CD4-positive, alpha-beta T cell treated with Interleukin-2 at 100 ng/mL for 4 hours (primary cell): ENCODE results near the gene RD3L.

ENCODE experiments used
- DNase-seq: peaks from one replicate; pipeline ENCODE4 v3.0.0-alpha.2; 2020; ENCODE audit warnings: low spot score

Gene RD3L

DNA sequence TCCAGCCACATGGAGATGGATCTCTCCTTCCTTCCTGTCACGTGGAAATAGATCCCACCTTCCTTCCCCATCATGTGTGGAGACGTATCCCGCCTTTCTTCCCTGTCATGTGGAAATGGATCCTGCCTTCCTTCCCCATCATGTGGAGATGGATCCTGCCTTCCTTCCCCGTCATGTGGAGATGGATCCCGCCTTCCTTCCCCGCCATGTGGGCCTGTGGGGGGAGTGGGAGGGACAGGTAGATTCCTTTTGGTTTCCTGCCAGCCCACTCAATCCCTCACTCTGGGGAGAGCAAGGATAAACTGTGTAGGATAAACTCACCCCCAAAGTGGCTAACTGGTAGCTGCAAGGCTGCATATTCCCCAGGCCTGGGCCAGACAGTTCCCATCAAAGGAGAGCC is 45.8 kb downstream of the RD3L start:
- DNase-seq = no peak

DNA sequence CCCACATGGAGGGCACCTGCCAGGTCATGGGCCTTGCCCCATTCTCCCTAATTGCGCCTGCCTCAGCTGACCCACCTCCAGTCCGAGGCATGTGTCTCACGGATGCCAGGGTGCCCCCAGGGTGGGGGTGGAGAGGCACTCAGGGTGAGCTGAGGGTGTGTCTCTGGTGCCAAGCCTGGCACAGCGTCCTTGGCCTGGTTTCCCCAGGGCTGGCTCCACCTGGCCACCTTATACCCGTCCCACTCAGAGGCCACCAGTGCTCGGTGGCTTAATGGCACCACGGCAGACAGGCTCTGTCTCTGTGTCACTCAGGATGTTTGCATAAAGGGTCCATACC is 47.6 kb downstream of the RD3L start:
- DNase-seq = no peak

DNA sequence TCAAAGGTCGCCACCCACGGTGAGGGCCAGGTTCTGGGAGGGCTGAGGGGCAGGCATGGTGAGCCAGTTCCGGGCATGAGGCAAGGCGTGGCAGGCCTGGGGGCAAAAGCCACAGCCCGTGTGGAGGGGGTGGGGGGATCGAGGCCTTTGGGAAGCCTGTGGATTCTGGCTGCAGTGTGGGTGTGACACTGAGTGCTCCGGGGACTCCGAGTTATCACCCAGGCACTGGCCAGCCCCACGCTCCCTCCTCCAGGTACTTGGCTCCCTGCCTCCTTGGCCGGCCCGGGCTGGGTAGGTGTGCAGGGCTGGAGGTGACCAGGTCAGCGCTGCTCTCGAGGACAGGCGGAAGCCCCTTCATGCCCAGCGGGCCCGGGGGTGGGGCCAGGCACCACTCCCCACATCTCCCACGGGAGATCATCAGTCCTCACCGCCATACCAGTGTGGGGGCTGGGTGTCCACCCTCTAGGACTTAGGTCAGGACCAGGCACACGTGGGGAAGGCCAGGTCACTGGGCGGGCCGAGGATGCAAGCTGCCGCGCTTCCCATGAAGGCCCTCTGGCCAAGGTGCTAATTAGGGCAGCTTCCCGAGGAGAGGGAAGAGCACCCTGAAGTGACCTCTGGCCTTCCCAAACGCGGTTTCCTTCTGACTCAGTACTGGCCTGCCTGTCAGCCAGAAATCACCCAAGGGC is 48.2 kb downstream of the RD3L start:
- no peak for DNase-seq

GRCh38 chr14:103892247-103892646 is 50.1 kb downstream of the RD3L start:
- DNase-seq = no peak

GRCh38 chr14:103891667-103892215 is 50.6 kb downstream of the RD3L start:
- DNase-seq = no peak

DNA sequence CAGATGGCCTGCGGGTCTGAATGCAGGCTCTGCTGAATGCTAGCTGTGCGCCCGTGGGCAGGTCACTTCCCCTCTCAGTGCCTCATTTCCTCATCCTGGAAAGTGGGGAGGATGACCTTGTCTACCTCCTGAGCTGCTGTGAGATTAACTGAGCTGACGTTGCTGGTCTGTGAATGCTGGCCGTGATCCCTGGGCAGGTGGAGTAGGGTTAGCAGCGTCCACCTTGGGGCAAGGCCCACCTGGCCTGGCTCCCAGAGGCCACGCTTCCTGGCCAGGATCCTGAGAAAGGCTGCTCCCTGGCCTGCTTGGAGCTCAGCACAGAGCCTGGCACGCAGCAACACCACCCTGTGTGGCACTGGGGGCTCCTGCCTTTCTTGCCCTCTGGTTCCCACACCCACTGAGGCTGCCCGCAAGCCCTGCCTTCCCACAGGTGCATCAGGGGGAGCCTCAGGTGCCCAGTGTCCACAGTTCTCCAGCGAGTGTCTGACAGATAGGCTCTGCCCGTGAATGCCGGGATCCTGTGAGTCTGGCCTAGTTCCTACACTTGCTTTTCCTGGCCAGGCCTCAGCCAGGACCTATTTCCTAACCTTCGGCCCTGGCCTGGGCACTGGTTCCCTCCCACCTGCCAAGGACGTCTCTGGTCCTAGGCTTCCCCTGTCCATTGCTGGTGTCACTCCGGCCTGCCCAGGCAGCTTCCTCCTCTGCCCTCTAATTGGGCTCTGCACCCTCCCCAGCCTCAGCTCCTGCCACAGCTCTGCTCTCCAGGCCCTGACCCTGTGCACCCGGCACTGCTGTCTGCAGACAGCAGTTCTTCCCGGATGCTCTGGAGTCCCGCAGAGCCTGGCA is 51.3 kb downstream of the RD3L start:
- DNase-seq = no peak
